ENCODE results near the gene MBOAT1.

DNA sequence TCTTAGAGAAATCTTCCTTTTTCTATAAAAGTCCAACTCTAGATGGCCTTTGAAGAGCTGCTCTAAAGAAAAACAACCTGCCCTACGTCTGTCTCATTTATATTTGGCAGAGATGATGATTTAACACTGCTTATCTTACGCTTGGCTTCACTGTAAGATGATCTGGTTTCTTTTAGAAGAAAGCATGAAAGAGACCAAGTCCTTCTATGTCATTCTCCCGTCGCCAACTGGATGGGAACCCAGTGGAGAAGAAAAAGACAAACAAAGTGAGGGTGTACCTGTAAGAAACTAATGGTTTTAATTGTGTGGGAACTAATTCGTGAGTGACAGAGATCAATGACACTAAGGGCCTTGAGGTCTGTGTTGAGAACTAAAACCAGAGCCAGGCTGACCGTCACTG lies 92.8 kb downstream of the MBOAT1 start:
- TF ChIP-seq, protein P1, sequence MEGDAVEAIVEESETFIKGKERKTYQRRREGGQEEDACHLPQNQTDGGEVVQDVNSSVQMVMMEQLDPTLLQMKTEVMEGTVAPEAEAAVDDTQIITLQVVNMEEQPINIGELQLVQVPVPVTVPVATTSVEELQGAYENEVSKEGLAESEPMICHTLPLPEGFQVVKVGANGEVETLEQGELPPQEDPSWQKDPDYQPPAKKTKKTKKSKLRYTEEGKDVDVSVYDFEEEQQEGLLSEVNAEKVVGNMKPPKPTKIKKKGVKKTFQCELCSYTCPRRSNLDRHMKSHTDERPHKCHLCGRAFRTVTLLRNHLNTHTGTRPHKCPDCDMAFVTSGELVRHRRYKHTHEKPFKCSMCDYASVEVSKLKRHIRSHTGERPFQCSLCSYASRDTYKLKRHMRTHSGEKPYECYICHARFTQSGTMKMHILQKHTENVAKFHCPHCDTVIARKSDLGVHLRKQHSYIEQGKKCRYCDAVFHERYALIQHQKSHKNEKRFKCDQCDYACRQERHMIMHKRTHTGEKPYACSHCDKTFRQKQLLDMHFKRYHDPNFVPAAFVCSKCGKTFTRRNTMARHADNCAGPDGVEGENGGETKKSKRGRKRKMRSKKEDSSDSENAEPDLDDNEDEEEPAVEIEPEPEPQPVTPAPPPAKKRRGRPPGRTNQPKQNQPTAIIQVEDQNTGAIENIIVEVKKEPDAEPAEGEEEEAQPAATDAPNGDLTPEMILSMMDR (IDR thresholded peaks at IDR 0.05 in 4 of 5, conservative IDR thresholded peaks at IDR 0.05 in 1 of 5), result no peak
- no peak for TF ChIP-seq POLR2A (IDR thresholded peaks at IDR 0.05)

Data from gastrocnemius medialis (tissue), 4 donors.